NCI-H1694 treated with DMSO at 0.1 percent for 48 hours (cell line): ENCODE measurements around the gene NUP98.

Source experiments
- DNase-seq: peaks from one replicate; lab custom pipeline; 2025; lab: John Stamatoyannopoulos, UW

The NUP98 gene

GRCh38 chr11:3735827-3736226, 61.5 kb downstream of the NUP98 start:
- DNase-seq: no peak

- no peak for DNase-seq
Observed at GRCh38 chr11:3732671-3733436, 64.5 kb downstream of the NUP98 start.

GRCh38 chr11:3723014-3723708, 74.2 kb downstream of the NUP98 start:
- DNase-seq: no peak

GRCh38 chr11:3722100-3722499, 75.3 kb downstream of the NUP98 start:
- no peak for DNase-seq

GRCh38 chr11:3720997-3721396, 76.4 kb downstream of the NUP98 start:
- no peak for DNase-seq

GRCh38 chr11:3712274-3712673, 85.1 kb downstream of the NUP98 start:
- DNase-seq: no peak

- no peak for DNase-seq
Observed at GRCh38 chr11:3710485-3711259, 86.7 kb downstream of the NUP98 start.

- DNase-seq: no peak
Observed at GRCh38 chr11:3709977-3710376, 87.4 kb downstream of the NUP98 start.

GRCh38 chr11:3707176-3707575, 90.2 kb downstream of the NUP98 start:
- DNase-seq: no peak

GRCh38 chr11:3703383-3703782, 94.0 kb downstream of the NUP98 start:
- DNase-seq: no peak

- DNase-seq: no peak
Observed at GRCh38 chr11:3700910-3701309, 96.4 kb downstream of the NUP98 start.

- no peak for DNase-seq
Observed at GRCh38 chr11:3700410-3700809, 96.9 kb downstream of the NUP98 start.

GRCh38 chr11:3686751-3687150, 110.6 kb downstream of the NUP98 start:
- DNase-seq: no peak

GRCh38 chr11:3685923-3686322, 111.4 kb downstream of the NUP98 start:
- no peak for DNase-seq

- no peak for DNase-seq
Observed at GRCh38 chr11:3684819-3685172, 112.6 kb downstream of the NUP98 start.

GRCh38 chr11:3684129-3684818, 113.1 kb downstream of the NUP98 start:
- no peak for DNase-seq

GRCh38 chr11:3683039-3683438, 114.3 kb downstream of the NUP98 start:
- no peak for DNase-seq

- DNase-seq: no peak
Observed at GRCh38 chr11:3679077-3679476, 118.3 kb downstream of the NUP98 start.

GRCh38 chr11:3675971-3676370, 121.4 kb downstream of the NUP98 start:
- no peak for DNase-seq

GRCh38 chr11:3674189-3674588, 123.2 kb downstream of the NUP98 start:
- no peak for DNase-seq

GRCh38 chr11:3671334-3672254, 125.8 kb downstream of the NUP98 start, which contains the start of gene CHRNA10:
CHRNA10 (minus strand) TSS chr11:3671384; CDS start chr11:3671312, 72 bp downstream.
- no peak for DNase-seq
